ENCODE measurements around the gene RASSF8. TPM values are rescaled to one million over a fixed set of nuclear protein-coding genes. Genes with fewer than 3 reads are reported as not detected.

Gene RASSF8
- total and polyA plus RNA-seq, 9 of the 15 experiments (the other 6 are each of a cell fraction or from before 2014, with no cell fraction given), result 0.01 to 0.36 (median 0.12) TPM; not detected in 1

DNA sequence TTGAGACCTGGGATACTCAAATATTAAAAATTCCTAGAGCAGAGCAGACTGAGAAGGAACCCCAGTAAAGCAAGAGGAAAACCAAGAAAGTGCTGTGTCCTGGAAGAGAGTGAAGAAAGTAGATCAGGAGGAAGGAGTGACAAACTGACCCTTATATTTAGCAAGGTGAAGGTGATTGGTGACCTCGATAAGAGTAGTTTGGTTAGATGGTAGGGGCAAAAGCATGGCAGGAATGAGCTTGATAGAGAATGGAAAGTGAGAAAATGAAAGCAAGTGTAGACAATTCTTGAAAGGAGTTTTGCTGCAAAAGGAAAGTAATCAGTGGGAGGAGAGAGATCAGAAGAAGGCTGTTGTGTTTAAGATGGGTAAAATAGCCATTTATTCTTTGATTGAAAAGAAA lies 51.1 kb downstream of the RASSF8 start:
- Histone ChIP-seq H3K4me3 (no peak overlapping the region), H2AFZ (ENCODE audit: low read depth, low read length) (no peak overlapping the region), H3K9ac (ENCODE audit: insufficient read depth in 1 of 2, low read depth in 2 of 2, low read length in 2 of 2) (no peak overlapping the region), H3K9me1 (ENCODE audit: control insufficient read depth, insufficient read depth, low read length) (no peaks in the 10 kb centered on the region), H4K20me1 (replicated peaks; ENCODE audit: control insufficient read depth, insufficient read depth, low read length) (no peaks in the 10 kb centered on the region), H3K36me3 (ENCODE audit: control insufficient read depth, insufficient read depth, low read length) (no peaks in the 10 kb centered on the region), H3K27ac (ENCODE audit: extremely low read depth, low read depth, low read length) (no peak overlapping the region), H3K27me3 (ENCODE audit: control insufficient read depth in 2 of 2, insufficient read depth in 2 of 2, low read length in 2 of 2) (no peaks in the 10 kb centered on the region), H3K4me2 (ENCODE audit: insufficient read depth, low read length) (no peak overlapping the region), H3K79me2 (ENCODE audit: control insufficient read depth, insufficient read depth, low read length) (no peaks in the 10 kb centered on the region), H3K9me3 (replicated peaks; ENCODE audit: control insufficient read depth, insufficient read depth, low read depth, low read length) (no peaks in the 10 kb centered on the region), H3K4me1 (replicated peaks in 1 of 2; ENCODE audit: control insufficient read depth in 2 of 2, insufficient read depth in 2 of 2, low read length in 2 of 2) (no peaks in the 10 kb centered on the region)
- no peak for TF ChIP-seq HOXB6 (CRISPR knock-in tag; IDR thresholded peaks at IDR 0.05; ENCODE audit: borderline replicate concordance)
- TF ChIP-seq, protein P1, sequence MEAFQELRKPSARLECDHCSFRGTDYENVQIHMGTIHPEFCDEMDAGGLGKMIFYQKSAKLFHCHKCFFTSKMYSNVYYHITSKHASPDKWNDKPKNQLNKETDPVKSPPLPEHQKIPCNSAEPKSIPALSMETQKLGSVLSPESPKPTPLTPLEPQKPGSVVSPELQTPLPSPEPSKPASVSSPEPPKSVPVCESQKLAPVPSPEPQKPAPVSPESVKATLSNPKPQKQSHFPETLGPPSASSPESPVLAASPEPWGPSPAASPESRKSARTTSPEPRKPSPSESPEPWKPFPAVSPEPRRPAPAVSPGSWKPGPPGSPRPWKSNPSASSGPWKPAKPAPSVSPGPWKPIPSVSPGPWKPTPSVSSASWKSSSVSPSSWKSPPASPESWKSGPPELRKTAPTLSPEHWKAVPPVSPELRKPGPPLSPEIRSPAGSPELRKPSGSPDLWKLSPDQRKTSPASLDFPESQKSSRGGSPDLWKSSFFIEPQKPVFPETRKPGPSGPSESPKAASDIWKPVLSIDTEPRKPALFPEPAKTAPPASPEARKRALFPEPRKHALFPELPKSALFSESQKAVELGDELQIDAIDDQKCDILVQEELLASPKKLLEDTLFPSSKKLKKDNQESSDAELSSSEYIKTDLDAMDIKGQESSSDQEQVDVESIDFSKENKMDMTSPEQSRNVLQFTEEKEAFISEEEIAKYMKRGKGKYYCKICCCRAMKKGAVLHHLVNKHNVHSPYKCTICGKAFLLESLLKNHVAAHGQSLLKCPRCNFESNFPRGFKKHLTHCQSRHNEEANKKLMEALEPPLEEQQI (IDR thresholded peaks at IDR 0.05), result no peak
- no peak for TF ChIP-seq SRF (CRISPR knock-in tag; IDR thresholded peaks at IDR 0.05)
- TF ChIP-seq HSF4 (CRISPR knock-in tag; IDR thresholded peaks at IDR 0.05; ENCODE audit: borderline replicate concordance), result no peak
- no peak for TF ChIP-seq HNRNPH1 (optimal IDR thresholded peaks at IDR 0.05; ENCODE audit: low read depth, low read length)
- TF ChIP-seq JUN (IDR thresholded peaks at IDR 0.05; ENCODE audit: borderline replicate concordance, low read depth, low read length), result no peak
- TF ChIP-seq JUN (CRISPR knock-in tag; IDR thresholded peaks at IDR 0.05; ENCODE audit: borderline replicate concordance), result no peak
- no peak for TF ChIP-seq ZBED1 (IDR thresholded peaks at IDR 0.05)
- TF ChIP-seq SNRNP70 (optimal IDR thresholded peaks at IDR 0.05; ENCODE audit: low read depth, low read length), result no peak
- no peak for TF ChIP-seq POLR2H (tag; IDR thresholded peaks at IDR 0.05; ENCODE audit: low read depth)
- no peak for TF ChIP-seq SMARCB1 (IDR thresholded peaks at IDR 0.05; ENCODE audit: insufficient read length, low read depth)
- no peak for TF ChIP-seq ARHGAP35 (IDR thresholded peaks at IDR 0.05; ENCODE audit: partially characterized antibody)
- no peak for TF ChIP-seq RUNX1 (IDR thresholded peaks at IDR 0.05; ENCODE audit: low read depth)
- TF ChIP-seq, protein P2, sequence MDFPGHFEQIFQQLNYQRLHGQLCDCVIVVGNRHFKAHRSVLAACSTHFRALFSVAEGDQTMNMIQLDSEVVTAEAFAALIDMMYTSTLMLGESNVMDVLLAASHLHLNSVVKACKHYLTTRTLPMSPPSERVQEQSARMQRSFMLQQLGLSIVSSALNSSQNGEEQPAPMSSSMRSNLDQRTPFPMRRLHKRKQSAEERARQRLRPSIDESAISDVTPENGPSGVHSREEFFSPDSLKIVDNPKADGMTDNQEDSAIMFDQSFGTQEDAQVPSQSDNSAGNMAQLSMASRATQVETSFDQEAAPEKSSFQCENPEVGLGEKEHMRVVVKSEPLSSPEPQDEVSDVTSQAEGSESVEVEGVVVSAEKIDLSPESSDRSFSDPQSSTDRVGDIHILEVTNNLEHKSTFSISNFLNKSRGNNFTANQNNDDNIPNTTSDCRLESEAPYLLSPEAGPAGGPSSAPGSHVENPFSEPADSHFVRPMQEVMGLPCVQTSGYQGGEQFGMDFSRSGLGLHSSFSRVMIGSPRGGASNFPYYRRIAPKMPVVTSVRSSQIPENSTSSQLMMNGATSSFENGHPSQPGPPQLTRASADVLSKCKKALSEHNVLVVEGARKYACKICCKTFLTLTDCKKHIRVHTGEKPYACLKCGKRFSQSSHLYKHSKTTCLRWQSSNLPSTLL (IDR thresholded peaks at IDR 0.05), result no peak
- ATAC-seq (no peak), FAIRE-seq (no peak), DNase-seq (ENCODE audit: extremely low read depth in 1 of 4, low spot score in 3 of 4) (no peak)
- intact Hi-C loops (cut with micrococcal nuclease) (no loop called here), in situ Hi-C loops (cut with MboI) (no loop called here)
- WGBS (ENCODE audit: insufficient coverage, low coverage, missing lambda C conversion rate), result 0% methylated on average over 1 of the region's 1 CpG
- ChIA-PET POLR2A (no interaction called here), CTCF (ENCODE audit: low intra/inter-chr PET ratio) (no interaction called here)
- no TSS peak for BruUV-seq (replicated peaks)
